T-cell (primary cell): ENCODE measurements around the gene PLA2G5. TPM values are rescaled to one million over a fixed set of nuclear protein-coding genes. Genes with fewer than 3 reads are reported as not detected.
"Not testable (repeated sequence)": the region's sequence is repeated elsewhere in the genome, so short reads cannot be mapped to it uniquely, and the experiment has no call there.

Experiments
- ATAC-seq, 4 experiments: fragments of 200-7000 bp in 3 of 4; fragments of 150-1000 bp in 1 of 4; cut with Tn5 transposase; replicated peaks in 1 of 4; 1 replicate in 3 of 4; 2 replicates in 1 of 4; pipeline ENCODE4 v1.10.0; 2021; ENCODE audit warnings: moderate library complexity in 3 of 4, mild to moderate bottlenecking in 2 of 4, moderate number of reproducible peaks in 1 of 4
- CTCF ChIA-PET, 2 donors: fragments of 300-600 bp; sonication (Branson Sonifier 250); formaldehyde crosslinking; loops; one replicate each; lab custom pipeline; 2022; ENCODE audit warnings: antibody characterized with exemption in 2 of 2; lab: Charles Lee
- POLR2A ChIA-PET, 2 donors: fragments of 300-600 bp; sonication (Branson Sonifier 250); formaldehyde crosslinking; loops; one replicate each; lab custom pipeline; 2022; ENCODE audit warnings: antibody characterized with exemption in 2 of 2; lab: Charles Lee
- DNase-seq, 35 experiments: peaks; one replicate each; pipeline versions ENCODE4 v3.0.0 to v3.0.0-alpha.2; 2013 to 2023
- H3K27ac ChIP-seq: one replicate; pipeline ENCODE4 v1.5.1; 2013; ENCODE audit warnings: low read length
- H3K27me3 ChIP-seq, 2 experiments: replicated peaks in 1 of 2; 1 replicate in 1 of 2; 2 replicates in 1 of 2; pipeline versions ENCODE4 v1.6.1 to v1.7.0; 2013; ENCODE audit warnings: low read length in 1 of 2, mixed read lengths in 1 of 2; ENCODE audit not compliant: control insufficient read depth in 2 of 2, insufficient read depth in 2 of 2; ENCODE audit errors: extremely low read depth in 1 of 2
- H3K36me3 ChIP-seq, 2 donors: 1 replicate in 1 of 2; 2 replicates in 1 of 2; pipeline versions ENCODE4 v1.6.1 to v1.7.0; 2013; ENCODE audit warnings: low read length in 1 of 2; ENCODE audit not compliant: control insufficient read depth in 2 of 2, insufficient read depth in 1 of 2; ENCODE audit errors: extremely low read depth in 1 of 2
- H3K4me1 ChIP-seq, 2 experiments: 1 replicate in 1 of 2; 2 replicates in 1 of 2; pipeline versions ENCODE4 v1.6.1 to v1.7.0; 2013; ENCODE audit warnings: low read length in 2 of 2, mixed read lengths in 1 of 2; ENCODE audit not compliant: insufficient read depth in 2 of 2, control insufficient read depth in 1 of 2; ENCODE audit errors: extremely low read depth in 1 of 2
- H3K4me3 ChIP-seq, 2 donors: 1 replicate in 1 of 2; 2 replicates in 1 of 2; pipeline versions ENCODE4 v1.5.1 to v1.7.0; 2013; ENCODE audit warnings: mild to moderate bottlenecking in 2 of 2, low read length in 1 of 2, moderate library complexity in 1 of 2; ENCODE audit not compliant: control insufficient read depth in 1 of 2; ENCODE audit errors: extremely low read depth in 1 of 2
- H3K9me3 ChIP-seq: 2 replicates; pipeline ENCODE4 v1.7.0; 2013
- H3K27ac Mint-ChIP-seq, 2 donors: one replicate each; pipeline ENCODE4 v1.8.0; 2020 to 2021; ENCODE audit warnings: mild to moderate bottlenecking in 2 of 2, mixed read lengths in 2 of 2
- H3K27me3 Mint-ChIP-seq, 2 donors: one replicate each; pipeline ENCODE4 v1.8.0; 2021 to 2022; ENCODE audit warnings: mixed read lengths in 2 of 2
- H3K36me3 Mint-ChIP-seq: one replicate; pipeline ENCODE4 v1.8.0; 2021; ENCODE audit warnings: mixed read lengths
- H3K4me1 Mint-ChIP-seq, 3 donors: one replicate each; pipeline ENCODE4 v1.8.0; 2020 to 2022; ENCODE audit warnings: mixed read lengths in 3 of 3, mild to moderate bottlenecking in 1 of 3
- H3K4me3 Mint-ChIP-seq, 3 donors: one replicate each; pipeline ENCODE4 v1.8.0; 2020 to 2022; ENCODE audit warnings: mild to moderate bottlenecking in 3 of 3, mixed read lengths in 3 of 3, moderate library complexity in 3 of 3
- H3K9me3 Mint-ChIP-seq, 3 donors: one replicate each; pipeline ENCODE4 v1.8.0; 2020 to 2022; ENCODE audit warnings: mixed read lengths in 3 of 3
- WGBS: methylation state at CpG from one replicate; pipeline ENCODE4 v1.1.5; 2013; ENCODE audit warnings: missing lambda C conversion rate; ENCODE audit not compliant: insufficient coverage; 5-methylcytosine and 5-hydroxymethylcytosine counted together
- total RNA-seq, 35 experiments: library from RNA in 6 of 35; stranded (reverse) in 6 of 35; fragments of 120-200 nt in 1 of 35; gene quantifications; one replicate each; pipeline versions ENCODE4 v1.2.1 to v1.2.4 and lab custom pipeline; 2013 to 2026

The PLA2G5 gene
- total RNA-seq, 5 donors from 2014 or later (not counting 1 experiment from before 2014, with no cell fraction given): not detected

- no peaks in the 10 kb centered on the region for H3K4me1 Mint-ChIP-seq
- H3K27ac ChIP-seq: no peak overlapping the region
- CTCF ChIA-PET: interaction anchor here in 1 of 2 donors (0.6 kb wide), 1 partner anchor 447 kb away, joined by 3 read pairs; no protein-coding TSS in a partner anchor
- no peak overlapping the region for H3K4me3 ChIP-seq
- H3K27me3 Mint-ChIP-seq: peaks cover 0 to 5% of the 10 kb centered on the region in 2 donors
- WGBS: no CpG with 5 or more reads among the region's 1 CpG
- H3K27me3 ChIP-seq: peaks cover 0 to 4% of the 10 kb centered on the region in 2 experiments
- DNase-seq (no peak), ATAC-seq (no peak)
- H3K36me3 Mint-ChIP-seq: peaks cover 6% of the 10 kb centered on the region
- H3K27ac Mint-ChIP-seq: no peak overlapping the region
- no peaks in the 10 kb centered on the region for H3K9me3 ChIP-seq
- peaks cover 8 to 24% (median 8%) of the 10 kb centered on the region in 3 donors for H3K9me3 Mint-ChIP-seq
- POLR2A ChIA-PET: no interaction called here
- no peaks in the 10 kb centered on the region for H3K36me3 ChIP-seq
- no peak overlapping the region for H3K4me3 Mint-ChIP-seq
- H3K4me1 ChIP-seq: no peaks in the 10 kb centered on the region
Observed at GRCh38 chr1:20048563-20048962, 21.4 kb upstream of the PLA2G5 start.

- DNase-seq, H3K27me3 ChIP-seq, POLR2A ChIA-PET, H3K4me3 ChIP-seq, H3K4me1 ChIP-seq, H3K9me3 ChIP-seq, H3K36me3 ChIP-seq, H3K4me3 Mint-ChIP-seq, H3K27me3 Mint-ChIP-seq, H3K27ac ChIP-seq, H3K36me3 Mint-ChIP-seq, H3K27ac Mint-ChIP-seq, ATAC-seq, H3K4me1 Mint-ChIP-seq: not testable (repeated sequence)
- peaks cover 8 to 24% (median 8%) of the 10 kb centered on the region in 3 donors for H3K9me3 Mint-ChIP-seq
- WGBS: no CpG with 5 or more reads among the region's 1 CpG
- CTCF ChIA-PET: interaction anchor here in 1 of 2 donors (0.6 kb wide), 1 partner anchor 446 kb away, joined by 3 read pairs; no protein-coding TSS in a partner anchor
Observed at GRCh38 chr1:20049056-20049798, 20.8 kb upstream of the PLA2G5 start.

GRCh38 chr1:20051218-20051829 lies 18.7 kb upstream of the PLA2G5 start:
- ATAC-seq: no peak
- Mint-ChIP-seq H3K27ac (no peak overlapping the region), H3K4me1 (peaks cover 3 to 9% (median 6%) of the 10 kb centered on the region in 3 donors), H3K4me3 (no peak overlapping the region), H3K36me3 (peaks cover 6% of the 10 kb centered on the region), H3K9me3 (peaks cover 8 to 24% (median 8%) of the 10 kb centered on the region in 3 donors), H3K27me3 (peaks cover 11 to 17% of the 10 kb centered on the region in 2 donors)
- H3K27ac ChIP-seq: no peak overlapping the region
- no peaks in the 10 kb centered on the region for H3K4me1 ChIP-seq
- no peak for DNase-seq
- H3K36me3 ChIP-seq: no peaks in the 10 kb centered on the region
- no peak overlapping the region for H3K4me3 ChIP-seq
- CTCF ChIA-PET: no interaction called here
- H3K9me3 ChIP-seq: no peaks in the 10 kb centered on the region
- POLR2A ChIA-PET: no interaction called here
- H3K27me3 ChIP-seq: no peaks in the 10 kb centered on the region

- H3K4me3 Mint-ChIP-seq: no peak overlapping the region
- H3K27ac ChIP-seq: no peak overlapping the region
- POLR2A ChIA-PET: no interaction called here
- no peak overlapping the region for H3K27ac Mint-ChIP-seq
- H3K27me3 ChIP-seq: no peaks in the 10 kb centered on the region
- H3K4me1 Mint-ChIP-seq: peaks cover 5 to 10% (median 6%) of the 10 kb centered on the region in 3 donors
- H3K4me3 ChIP-seq: no peak overlapping the region
- H3K9me3 Mint-ChIP-seq: peaks cover 8 to 24% (median 8%) of the 10 kb centered on the region in 3 donors
- CTCF ChIA-PET: no interaction called here
- ATAC-seq (no peak), DNase-seq (no peak)
- no peaks in the 10 kb centered on the region for H3K4me1 ChIP-seq
- no peaks in the 10 kb centered on the region for H3K9me3 ChIP-seq
- peaks cover 9 to 18% of the 10 kb centered on the region in 2 donors for H3K27me3 Mint-ChIP-seq
- 67% methylated on average over 1 of the region's 2 CpGs for WGBS
- H3K36me3 Mint-ChIP-seq: peaks cover 6% of the 10 kb centered on the region
- no peaks in the 10 kb centered on the region for H3K36me3 ChIP-seq
Observed at GRCh38 chr1:20052386-20052785, 17.6 kb upstream of the PLA2G5 start.

GRCh38 chr1:20057886-20058420 lies 12.0 kb upstream of the PLA2G5 start:
- no peak for ATAC-seq
- H3K27ac Mint-ChIP-seq: peak overlapping the region in 1 of 2 donors; percentile 85
- no peak for DNase-seq

GRCh38 chr1:20058531-20058930 lies 11.5 kb upstream of the PLA2G5 start:
- H3K9me3 Mint-ChIP-seq: no peaks in the 10 kb centered on the region

More at GRCh38 chr1:20057886-20058420, 12.0 kb upstream of the PLA2G5 start:
- POLR2A ChIA-PET: interaction anchor here in 1 of 2 donors (0.5 kb wide), 1 partner anchor 11 kb away, joined by 4 read pairs; no protein-coding TSS in a partner anchor
- Mint-ChIP-seq H3K4me3 (no peak overlapping the region), H3K9me3 (peaks cover 0 to under 1% (median 0%) of the 10 kb centered on the region in 3 donors), H3K36me3 (no peaks in the 10 kb centered on the region), H3K27me3 (peaks cover 9 to 18% of the 10 kb centered on the region in 2 donors), H3K4me1 (peaks cover 34 to 42% (median 35%) of the 10 kb centered on the region in 3 donors)
- Histone ChIP-seq H3K4me3 (no peak overlapping the region), H3K27ac (no peak overlapping the region), H3K36me3 (no peaks in the 10 kb centered on the region), H3K9me3 (no peaks in the 10 kb centered on the region), H3K4me1 (peaks cover 4 to 23% of the 10 kb centered on the region in 2 experiments), H3K27me3 (no peaks in the 10 kb centered on the region)
- WGBS: no CpG with 5 or more reads among the region's 5 CpGs
- CTCF ChIA-PET: interaction anchor here in 1 of 2 donors (0.6 kb wide), 1 partner anchor 11 kb away, joined by 3 read pairs; no protein-coding TSS in a partner anchor

More at GRCh38 chr1:20058531-20058930, 11.5 kb upstream of the PLA2G5 start:
- Histone ChIP-seq H3K4me3 (no peak overlapping the region), H3K27ac (no peak overlapping the region), H3K27me3 (no peaks in the 10 kb centered on the region), H3K36me3 (no peaks in the 10 kb centered on the region), H3K4me1 (peaks cover 4 to 23% of the 10 kb centered on the region in 2 experiments), H3K9me3 (no peaks in the 10 kb centered on the region)
- peak in 3 of 4 experiments; percentile 75 to 97 (median 96) for ATAC-seq
- Mint-ChIP-seq H3K4me1 (peaks cover 34 to 42% (median 35%) of the 10 kb centered on the region in 3 donors), H3K27me3 (peaks cover 8 to 18% of the 10 kb centered on the region in 2 donors), H3K36me3 (no peaks in the 10 kb centered on the region), H3K27ac (peak overlapping the region; percentile 16 to 85), H3K4me3 (peak overlapping the region in 1 of 3 donors; percentile 55)
- ChIA-PET CTCF (interaction anchor here in 1 of 2 donors (0.6 kb wide), 1 partner anchor 1458 kb away, joined by 3 read pairs; no protein-coding TSS in a partner anchor), POLR2A (no interaction called here)
- WGBS: 0% methylated on average over 1 of the region's 1 CpG
- DNase-seq: peak in 24 of 35 experiments; percentile 2 to 50 (median 14)
